H9 (cell line): ENCODE results near the gene CTNNA3. TPM values are rescaled to one million over a fixed set of nuclear protein-coding genes. Genes with fewer than 3 reads are reported as not detected.

ENCODE experiments used
- DNase-seq: peaks from one replicate; pipeline ENCODE4 v3.0.0-alpha.2; 2017
- H2AFZ ChIP-seq: one replicate; pipeline ENCODE4 v1.6.1; 2013; ENCODE audit warnings: mild to moderate bottlenecking, low read length, control low read depth, moderate library complexity
- H2AK5ac ChIP-seq: 2 replicates; pipeline ENCODE4 v1.6.1; 2013; ENCODE audit warnings: low read length, control low read depth, mixed read lengths; ENCODE audit not compliant: insufficient read length
- H2BK120ac ChIP-seq: one replicate; pipeline ENCODE4 v1.6.1; 2013; ENCODE audit warnings: low read depth, mild to moderate bottlenecking, low read length, control low read depth, inconsistent platforms; ENCODE audit not compliant: poor library complexity, severe bottlenecking
- H2BK12ac ChIP-seq: 2 replicates; pipeline ENCODE4 v1.6.1; 2013; ENCODE audit warnings: low read length, control low read depth, mixed read lengths, low read depth; ENCODE audit not compliant: insufficient read length
- H2BK15ac ChIP-seq: 2 replicates; pipeline ENCODE4 v1.6.1; 2013; ENCODE audit warnings: low read depth, low read length, control low read depth
- H2BK20ac ChIP-seq: one replicate; pipeline ENCODE4 v1.6.1; 2013; ENCODE audit warnings: low read depth, mild to moderate bottlenecking, low read length, control low read depth, inconsistent platforms; ENCODE audit not compliant: poor library complexity, severe bottlenecking
- H2BK5ac ChIP-seq: 2 replicates; pipeline ENCODE4 v1.6.1; 2013; ENCODE audit warnings: low read length, control low read depth, mixed read lengths; ENCODE audit not compliant: insufficient read length
- H3K14ac ChIP-seq: 2 replicates; pipeline ENCODE4 v1.6.1; 2013; ENCODE audit warnings: low read length, control low read depth; ENCODE audit not compliant: insufficient read depth
- H3K18ac ChIP-seq: 2 replicates; pipeline ENCODE4 v1.6.1; 2013; ENCODE audit warnings: low read depth, mild to moderate bottlenecking, mixed read lengths, low read length, control low read depth; ENCODE audit not compliant: insufficient read length
- H3K23ac ChIP-seq: 2 replicates; pipeline ENCODE4 v1.6.1; 2013; ENCODE audit warnings: low read length, control low read depth, mixed read lengths, low read depth; ENCODE audit not compliant: insufficient read length
- H3K23me2 ChIP-seq: 2 replicates; pipeline ENCODE4 v1.6.1; 2013; ENCODE audit warnings: low read depth, mild to moderate bottlenecking, mixed read lengths, low read length, control low read depth; ENCODE audit not compliant: insufficient read length, poor library complexity, severe bottlenecking
- H3K27ac ChIP-seq: 2 replicates; pipeline ENCODE4 v1.5.1; 2013; ENCODE audit warnings: low read length, control low read depth, mixed read lengths, low read depth; ENCODE audit not compliant: insufficient read length
- H3K27me3 ChIP-seq: 2 replicates; pipeline ENCODE4 v1.6.1; 2013; ENCODE audit warnings: low read length, control low read depth, inconsistent platforms; ENCODE audit not compliant: insufficient read depth
- H3K4ac ChIP-seq: 2 replicates; pipeline ENCODE4 v1.6.1; 2013; ENCODE audit warnings: low read depth, mild to moderate bottlenecking, control low read depth, inconsistent platforms, low read length, moderate library complexity
- H3K4me1 ChIP-seq: 2 replicates; pipeline ENCODE4 v1.6.1; 2013; ENCODE audit warnings: low read length, control low read depth, inconsistent platforms; ENCODE audit not compliant: insufficient read depth
- H3K4me2 ChIP-seq: 2 replicates; pipeline ENCODE4 v1.6.1; 2013; ENCODE audit warnings: low read length, control low read depth, mixed read lengths; ENCODE audit not compliant: insufficient read length, insufficient read depth
- H3K56ac ChIP-seq: 2 replicates; pipeline ENCODE4 v1.6.1; 2013; ENCODE audit warnings: low read depth, mild to moderate bottlenecking, mixed read lengths, low read length, control low read depth; ENCODE audit not compliant: insufficient read length
- H3K79me1 ChIP-seq: 2 replicates; pipeline ENCODE4 v1.6.1; 2013; ENCODE audit warnings: low read depth, mild to moderate bottlenecking, moderate library complexity, low read length, control low read depth, inconsistent platforms; ENCODE audit not compliant: insufficient read depth, poor library complexity, severe bottlenecking
- H3K79me2 ChIP-seq: 2 replicates; pipeline ENCODE4 v1.6.1; 2013; ENCODE audit warnings: low read length, control low read depth, inconsistent platforms; ENCODE audit not compliant: insufficient read depth
- H3K9ac ChIP-seq: 2 replicates; pipeline ENCODE4 v1.6.1; 2013; ENCODE audit warnings: low read length, control low read depth, mixed read lengths; ENCODE audit not compliant: insufficient read length; ENCODE audit errors: extremely low read depth
- H3K9me3 ChIP-seq: one replicate; pipeline ENCODE4 v1.6.1; 2013; ENCODE audit warnings: low read depth, low read length, inconsistent platforms; ENCODE audit not compliant: control insufficient read depth
- H3T11ph ChIP-seq: one replicate; pipeline ENCODE4 v1.6.1; 2013; ENCODE audit warnings: mild to moderate bottlenecking, low read length, control low read depth, inconsistent platforms
- H4K20me1 ChIP-seq: one replicate; pipeline ENCODE4 v1.6.1; 2013; ENCODE audit not compliant: control insufficient read depth, insufficient read length, insufficient read depth
- H4K5ac ChIP-seq: 2 replicates; pipeline ENCODE4 v1.6.1; 2013; ENCODE audit warnings: low read depth, mild to moderate bottlenecking, mixed read lengths, low read length, control low read depth; ENCODE audit not compliant: insufficient read length
- H4K8ac ChIP-seq: replicated peaks from 2 replicates; pipeline ENCODE4 v1.6.1; 2013; ENCODE audit warnings: low read length, control low read depth, mixed read lengths, low read depth; ENCODE audit not compliant: insufficient read length
- H4K91ac ChIP-seq: 2 replicates; pipeline ENCODE4 v1.6.1; 2013; ENCODE audit warnings: low read depth, mild to moderate bottlenecking, moderate library complexity, mixed read lengths, low read length, control low read depth; ENCODE audit not compliant: insufficient read length
- H3K27ac Mint-ChIP-seq, 3 experiments: 2 replicates in 2 of 3; 3 replicates in 1 of 3; pipeline ENCODE4 v1.8.0; 2020 to 2021; ENCODE audit warnings: mixed read lengths in 3 of 3, mild to moderate bottlenecking in 1 of 3, moderate library complexity in 1 of 3
- H3K27me3 Mint-ChIP-seq: 2 replicates; pipeline ENCODE4 v1.8.0; 2021; ENCODE audit warnings: low read depth, mild to moderate bottlenecking, moderate library complexity, mixed read lengths
- H3K36me3 Mint-ChIP-seq, 3 experiments: 2 replicates in 2 of 3; 3 replicates in 1 of 3; pipeline ENCODE4 v1.8.0; 2020 to 2021; ENCODE audit warnings: low read depth in 3 of 3, mixed read lengths in 3 of 3; ENCODE audit not compliant: insufficient read depth in 1 of 3
- H3K4me1 Mint-ChIP-seq, 2 experiments: 2 replicates each; pipeline ENCODE4 v1.8.0; 2020; ENCODE audit warnings: mixed read lengths in 2 of 2
- H3K4me3 Mint-ChIP-seq, 2 experiments: 2 replicates in 1 of 2; 3 replicates in 1 of 2; pipeline ENCODE4 v1.8.0; 2020 to 2021; ENCODE audit warnings: mild to moderate bottlenecking in 2 of 2, mixed read lengths in 2 of 2, moderate library complexity in 1 of 2
- H3K9me3 Mint-ChIP-seq, 2 experiments: 2 replicates in 1 of 2; 3 replicates in 1 of 2; pipeline ENCODE4 v1.8.0; 2020; ENCODE audit warnings: mild to moderate bottlenecking in 2 of 2, mixed read lengths in 2 of 2, moderate library complexity in 1 of 2
- WGBS: extraction: QIAGEN DNeasy Blood & Tissue Kit; methylation state at CpG from one replicate; pipeline ENCODE4 v1.1.7; 2013; ENCODE audit warnings: missing lambda C conversion rate, low lambda C conversion rate, mixed read lengths; ENCODE audit not compliant: insufficient read length; ENCODE audit errors: extremely low coverage; 5-methylcytosine and 5-hydroxymethylcytosine counted together
- total RNA-seq: library from RNA; stranded (reverse); gene quantifications from 2 replicates; pipeline ENCODE4 v1.2.1, GENCODE V29; 2021
- TF ChIP-seq, protein P1 (sequence below): fragments of 200-600 bp; sonication (generic); conservative IDR thresholded peaks from 3 replicates; pipeline ENCODE4 v1.8.0; 2021; ENCODE audit warnings: antibody characterized with exemption, mild to moderate bottlenecking

Gene CTNNA3
- total RNA-seq, 1 experiment from 2014 or later, result 3.3 TPM

DNA sequence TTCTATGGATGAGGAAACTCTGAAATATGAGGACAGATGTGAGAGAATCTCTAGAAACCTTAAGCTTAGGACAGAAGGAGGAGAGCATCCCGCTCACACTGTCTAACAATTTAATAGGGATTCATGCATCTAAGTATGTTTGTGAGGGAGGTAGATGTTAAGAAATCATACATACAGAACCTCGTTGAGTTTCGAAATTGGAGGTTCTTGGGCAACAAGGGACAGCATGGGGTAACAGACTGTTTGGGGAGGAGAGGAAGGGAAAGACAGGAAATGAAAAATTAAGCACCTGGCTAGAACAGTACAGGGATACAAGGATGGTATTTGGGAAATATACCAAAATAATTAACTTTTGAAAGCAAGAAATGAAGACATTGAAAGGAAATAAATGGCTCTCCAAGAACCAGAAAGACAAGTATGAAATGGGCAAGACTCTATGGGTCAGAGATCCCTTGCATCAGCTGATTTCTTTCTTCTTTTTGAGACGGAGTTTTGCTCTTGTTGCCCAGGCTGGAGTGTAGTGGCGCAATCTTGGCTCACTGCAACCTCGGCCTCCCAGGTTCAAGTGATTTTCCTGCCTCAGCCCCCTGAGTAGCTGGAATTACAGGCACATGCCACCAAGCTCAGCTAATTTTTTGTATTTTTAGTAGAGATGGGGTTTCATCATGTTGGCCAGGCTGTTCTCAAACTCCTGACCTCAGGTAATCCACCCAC lies 207.9 kb downstream of the CTNNA3 start:
- no peak for DNase-seq
- Histone ChIP-seq H2AFZ (no peak overlapping the region), H4K20me1 (no peaks in the 10 kb centered on the region)

More for the DNA sequence above, 207.9 kb downstream of the CTNNA3 start:
- Histone ChIP-seq H3K27ac (no peak overlapping the region), H3K79me2 (no peaks in the 10 kb centered on the region), H3K4ac (no peak overlapping the region), H3K27me3 (no peaks in the 10 kb centered on the region), H3K4me2 (no peak overlapping the region), H3K9me3 (no peaks in the 10 kb centered on the region), H3K23me2 (no peaks in the 10 kb centered on the region), H3K9ac (no peak overlapping the region), H4K5ac (no peak overlapping the region), H3T11ph (no peak overlapping the region), H2BK120ac (no peak overlapping the region), H4K8ac (no peak overlapping the region), H3K18ac (no peak overlapping the region), H3K56ac (no peak overlapping the region), H3K23ac (no peak overlapping the region), H4K91ac (no peak overlapping the region), H2BK12ac (no peak overlapping the region), H3K79me1 (no peaks in the 10 kb centered on the region), H3K4me1 (no peaks in the 10 kb centered on the region), H2BK5ac (no peak overlapping the region), H3K14ac (no peak overlapping the region), H2BK15ac (no peak overlapping the region), H2AK5ac (no peak overlapping the region), H2BK20ac (no peak overlapping the region)
- TF ChIP-seq, protein P1, sequence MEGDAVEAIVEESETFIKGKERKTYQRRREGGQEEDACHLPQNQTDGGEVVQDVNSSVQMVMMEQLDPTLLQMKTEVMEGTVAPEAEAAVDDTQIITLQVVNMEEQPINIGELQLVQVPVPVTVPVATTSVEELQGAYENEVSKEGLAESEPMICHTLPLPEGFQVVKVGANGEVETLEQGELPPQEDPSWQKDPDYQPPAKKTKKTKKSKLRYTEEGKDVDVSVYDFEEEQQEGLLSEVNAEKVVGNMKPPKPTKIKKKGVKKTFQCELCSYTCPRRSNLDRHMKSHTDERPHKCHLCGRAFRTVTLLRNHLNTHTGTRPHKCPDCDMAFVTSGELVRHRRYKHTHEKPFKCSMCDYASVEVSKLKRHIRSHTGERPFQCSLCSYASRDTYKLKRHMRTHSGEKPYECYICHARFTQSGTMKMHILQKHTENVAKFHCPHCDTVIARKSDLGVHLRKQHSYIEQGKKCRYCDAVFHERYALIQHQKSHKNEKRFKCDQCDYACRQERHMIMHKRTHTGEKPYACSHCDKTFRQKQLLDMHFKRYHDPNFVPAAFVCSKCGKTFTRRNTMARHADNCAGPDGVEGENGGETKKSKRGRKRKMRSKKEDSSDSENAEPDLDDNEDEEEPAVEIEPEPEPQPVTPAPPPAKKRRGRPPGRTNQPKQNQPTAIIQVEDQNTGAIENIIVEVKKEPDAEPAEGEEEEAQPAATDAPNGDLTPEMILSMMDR, result no peak
- H3K27ac Mint-ChIP-seq, result no peak overlapping the region; a peak in 1 of 7 replicates
- H3K4me1 Mint-ChIP-seq, result no peaks in the 10 kb centered on the region
- H3K36me3 Mint-ChIP-seq, result no peaks in the 10 kb centered on the region
- peaks cover 1% of the 10 kb centered on the region; the same call in 1 of the 2 replicates for H3K27me3 Mint-ChIP-seq
- no CpG with 5 or more reads among the region's 6 CpGs for WGBS
- no peak overlapping the region for H3K4me3 Mint-ChIP-seq
- H3K9me3 Mint-ChIP-seq, result peaks cover 0 to 5% of the 10 kb centered on the region in 2 experiments; a peak in 1 of 5 replicates
